KMS-11 (cell line): Measurements from ENCODE around the gene UNC5B.

ENCODE experiments used
- H2AFZ ChIP-seq: fragments of 200-600 bp; sonication (generic); 2 replicates; pipeline ENCODE4 v1.6.1; 2016; ENCODE audit warnings: antibody characterized with exemption, mixed run types, low read depth
- H3K27ac ChIP-seq: fragments of 200-600 bp; sonication (generic); 2 replicates; pipeline ENCODE4 v1.6.1; 2016; ENCODE audit warnings: mild to moderate bottlenecking, mixed run types
- H3K27me3 ChIP-seq: fragments of 200-600 bp; sonication (generic); 2 replicates; pipeline ENCODE4 v1.6.1; 2017; ENCODE audit warnings: mild to moderate bottlenecking, low read depth, mixed run types, moderate library complexity; ENCODE audit not compliant: insufficient read depth
- H3K36me3 ChIP-seq: fragments of 200-600 bp; sonication (generic); 2 replicates; pipeline ENCODE4 v1.6.1; 2017; ENCODE audit warnings: mild to moderate bottlenecking, mixed run types; ENCODE audit not compliant: insufficient read depth
- H3K4me1 ChIP-seq: fragments of 200-600 bp; sonication (generic); 2 replicates; pipeline ENCODE4 v1.6.1; 2016; ENCODE audit warnings: mild to moderate bottlenecking, low read depth, mixed run types; ENCODE audit not compliant: poor library complexity, severe bottlenecking
- H3K4me2 ChIP-seq: fragments of 200-600 bp; sonication (generic); 2 replicates; pipeline ENCODE4 v1.7.0; 2016; ENCODE audit warnings: mild to moderate bottlenecking, mixed run types
- H3K4me3 ChIP-seq: fragments of 200-600 bp; sonication (generic); IDR thresholded peaks from 2 replicates; pipeline ENCODE4 v1.6.1; 2017; ENCODE audit warnings: low read depth, low read length, mixed read lengths; ENCODE audit not compliant: insufficient read depth
- H3K79me2 ChIP-seq: fragments of 200-600 bp; sonication (generic); 2 replicates; pipeline ENCODE4 v1.6.1; 2016; ENCODE audit warnings: low read depth, mixed run types; ENCODE audit not compliant: insufficient read depth
- H3K9ac ChIP-seq: fragments of 200-600 bp; sonication (generic); 2 replicates; pipeline ENCODE4 v1.6.1; 2016; ENCODE audit warnings: mild to moderate bottlenecking, mixed run types
- H4K20me1 ChIP-seq: fragments of 200-600 bp; sonication (generic); 2 replicates; pipeline ENCODE4 v1.6.1; 2016; ENCODE audit warnings: mild to moderate bottlenecking, mixed run types; ENCODE audit not compliant: insufficient read depth
- TF ChIP-seq, protein P1 (sequence below): fragments of 200-600 bp; sonication (generic); conservative IDR thresholded peaks from 2 replicates; pipeline ENCODE4 v1.6.1; 2017; ENCODE audit warnings: low read depth, mild to moderate bottlenecking, antibody characterized with exemption, low read length, moderate library complexity, mixed read lengths

The UNC5B gene

DNA sequence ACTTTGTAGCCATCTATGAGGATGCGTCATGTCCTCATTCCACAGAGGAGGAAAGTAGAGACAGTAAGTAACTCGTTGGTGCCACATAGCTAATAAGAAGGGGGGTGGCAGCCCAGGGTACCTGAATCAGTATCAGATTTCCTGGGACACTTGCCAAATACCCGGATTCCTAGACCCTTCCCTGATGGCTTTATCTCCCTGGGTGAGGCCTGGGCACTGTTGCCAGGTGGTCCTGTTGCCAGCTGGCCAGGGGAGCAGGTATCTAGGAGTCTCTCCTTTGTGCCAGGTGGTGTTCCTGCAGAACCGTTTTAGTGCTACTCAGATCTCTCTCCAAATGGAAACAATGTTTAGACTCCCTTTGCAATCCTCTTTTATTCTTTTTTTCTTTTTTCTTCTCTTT, 119.4 kb downstream of the UNC5B start:
- Histone ChIP-seq H3K4me1 (no peaks in the 10 kb centered on the region), H3K9ac (no peak overlapping the region), H3K4me3 (no peak overlapping the region), H3K4me2 (no peak overlapping the region), H3K79me2 (no peaks in the 10 kb centered on the region), H3K27me3 (no peaks in the 10 kb centered on the region), H4K20me1 (no peaks in the 10 kb centered on the region), H3K36me3 (no peaks in the 10 kb centered on the region), H3K27ac (no peak overlapping the region), H2AFZ (no peak overlapping the region)
- TF ChIP-seq, protein P1, sequence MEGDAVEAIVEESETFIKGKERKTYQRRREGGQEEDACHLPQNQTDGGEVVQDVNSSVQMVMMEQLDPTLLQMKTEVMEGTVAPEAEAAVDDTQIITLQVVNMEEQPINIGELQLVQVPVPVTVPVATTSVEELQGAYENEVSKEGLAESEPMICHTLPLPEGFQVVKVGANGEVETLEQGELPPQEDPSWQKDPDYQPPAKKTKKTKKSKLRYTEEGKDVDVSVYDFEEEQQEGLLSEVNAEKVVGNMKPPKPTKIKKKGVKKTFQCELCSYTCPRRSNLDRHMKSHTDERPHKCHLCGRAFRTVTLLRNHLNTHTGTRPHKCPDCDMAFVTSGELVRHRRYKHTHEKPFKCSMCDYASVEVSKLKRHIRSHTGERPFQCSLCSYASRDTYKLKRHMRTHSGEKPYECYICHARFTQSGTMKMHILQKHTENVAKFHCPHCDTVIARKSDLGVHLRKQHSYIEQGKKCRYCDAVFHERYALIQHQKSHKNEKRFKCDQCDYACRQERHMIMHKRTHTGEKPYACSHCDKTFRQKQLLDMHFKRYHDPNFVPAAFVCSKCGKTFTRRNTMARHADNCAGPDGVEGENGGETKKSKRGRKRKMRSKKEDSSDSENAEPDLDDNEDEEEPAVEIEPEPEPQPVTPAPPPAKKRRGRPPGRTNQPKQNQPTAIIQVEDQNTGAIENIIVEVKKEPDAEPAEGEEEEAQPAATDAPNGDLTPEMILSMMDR: no peak

DNA sequence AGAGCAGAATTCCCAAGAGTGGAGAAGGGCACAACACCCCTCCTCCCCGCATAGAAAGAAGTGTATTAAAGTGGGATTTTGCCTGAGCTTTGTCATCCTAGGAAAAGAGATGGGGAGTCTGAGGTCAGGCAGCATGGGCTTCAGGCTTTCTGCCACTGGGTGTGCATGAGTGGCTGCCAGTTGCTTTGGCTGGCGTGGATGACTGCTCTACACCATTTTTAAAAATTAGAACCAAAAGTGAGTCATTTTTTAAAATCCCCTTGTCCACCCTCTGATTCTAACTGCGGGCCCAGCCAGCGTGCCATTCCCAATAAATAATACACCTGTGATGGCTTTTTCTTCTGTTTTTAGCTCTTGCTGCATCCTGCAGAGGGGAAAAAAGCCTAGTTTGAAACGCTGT, 120.1 kb downstream of the UNC5B start:
- no peak overlapping the region for H3K27ac ChIP-seq
- no peak overlapping the region for H2AFZ ChIP-seq
- no peaks in the 10 kb centered on the region for H4K20me1 ChIP-seq
- no peaks in the 10 kb centered on the region for H3K4me1 ChIP-seq
- TF ChIP-seq, protein P1: no peak
- H3K79me2 ChIP-seq: no peaks in the 10 kb centered on the region
- no peak overlapping the region for H3K9ac ChIP-seq
- H3K4me3 ChIP-seq: no peak overlapping the region
- H3K36me3 ChIP-seq: no peaks in the 10 kb centered on the region
- H3K4me2 ChIP-seq: no peak overlapping the region
- H3K27me3 ChIP-seq: no peaks in the 10 kb centered on the region

DNA sequence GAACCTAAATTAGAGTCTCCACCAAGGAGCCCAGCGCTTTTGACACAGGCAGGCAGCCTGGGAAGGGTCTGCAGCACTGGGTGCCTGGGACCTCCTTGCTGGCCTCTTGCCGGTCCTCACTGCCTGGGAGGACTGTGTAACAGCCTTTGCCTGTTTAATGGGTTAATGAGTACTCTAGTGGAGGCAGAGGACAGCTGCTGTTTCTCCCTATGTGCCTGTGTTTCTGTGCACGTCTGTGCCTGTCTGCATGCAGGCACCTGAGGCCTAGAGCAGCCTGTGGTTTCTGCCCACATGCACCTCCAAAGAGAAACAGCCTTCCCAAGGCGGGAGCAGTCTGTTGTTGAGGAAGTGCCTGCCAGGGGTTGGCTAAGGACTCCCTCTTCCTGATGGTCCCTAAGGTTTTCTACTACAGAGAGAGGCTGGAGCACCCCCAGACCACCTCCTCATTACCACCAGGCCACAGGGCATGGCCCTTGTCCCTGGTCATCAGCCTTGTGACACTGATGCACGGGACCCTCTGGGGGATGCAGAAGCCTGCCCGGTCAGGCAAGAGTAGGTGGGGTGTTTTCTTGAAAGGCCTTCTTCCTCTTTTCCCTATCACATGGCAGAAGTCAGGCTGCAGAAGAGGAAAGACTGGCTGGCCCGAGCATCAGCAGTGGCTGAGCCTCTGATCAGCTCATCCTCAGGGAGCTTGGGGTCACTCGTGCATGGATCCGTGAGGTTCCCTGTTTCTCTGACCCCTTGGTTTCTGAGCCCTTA, 120.9 kb downstream of the UNC5B start:
- H3K4me2 ChIP-seq: no peak overlapping the region

DNA sequence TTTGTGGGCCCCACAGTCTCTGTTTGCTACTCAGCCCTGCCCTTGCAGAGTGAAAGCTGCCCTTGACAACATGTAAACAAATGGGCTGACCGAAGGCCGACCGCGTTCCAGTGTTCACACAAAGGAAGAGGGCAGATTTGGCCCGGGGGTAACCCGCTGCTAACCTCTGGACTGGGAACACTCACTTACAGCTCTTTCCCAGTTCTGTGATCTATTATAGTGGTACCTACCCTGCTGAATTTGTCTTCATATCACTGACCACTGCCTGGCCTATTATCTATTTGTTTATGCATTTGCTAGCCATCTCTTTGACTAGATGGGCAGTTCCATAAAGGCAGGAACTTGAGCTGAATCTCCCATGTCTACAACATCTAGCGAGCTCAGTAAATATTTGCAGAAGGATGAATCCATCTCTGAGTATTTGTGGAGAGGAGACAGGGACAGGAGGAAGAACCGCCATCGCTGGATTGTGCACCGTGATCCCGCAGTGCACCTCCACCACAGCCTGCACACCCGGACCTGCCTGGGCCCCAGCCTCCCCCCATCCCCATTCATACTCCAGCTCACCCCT, 121.9 kb downstream of the UNC5B start:
- Histone ChIP-seq H4K20me1 (no peaks in the 10 kb centered on the region), H3K27me3 (no peaks in the 10 kb centered on the region), H3K27ac (no peak overlapping the region), H3K4me1 (no peaks in the 10 kb centered on the region), H2AFZ (no peak overlapping the region), H3K4me2 (no peak overlapping the region), H3K36me3 (no peaks in the 10 kb centered on the region), H3K4me3 (no peak overlapping the region), H3K79me2 (no peaks in the 10 kb centered on the region), H3K9ac (no peak overlapping the region)
- TF ChIP-seq, protein P1: no peak

More for the DNA sequence above, 120.9 kb downstream of the UNC5B start:
- H3K9ac ChIP-seq: no peak overlapping the region
- H3K4me1 ChIP-seq: no peaks in the 10 kb centered on the region
- no peaks in the 10 kb centered on the region for H4K20me1 ChIP-seq
- no peak overlapping the region for H3K27ac ChIP-seq
- H2AFZ ChIP-seq: no peak overlapping the region
- H3K36me3 ChIP-seq: no peaks in the 10 kb centered on the region
- H3K4me3 ChIP-seq: no peak overlapping the region
- TF ChIP-seq, protein P1: no peak
- no peaks in the 10 kb centered on the region for H3K79me2 ChIP-seq
- H3K27me3 ChIP-seq: no peaks in the 10 kb centered on the region
